Cardiac septum (tissue), 1 donor: ENCODE data around the gene NPFF. TPM values are rescaled to one million over a fixed set of nuclear protein-coding genes. Genes with fewer than 3 reads are reported as not detected.

Experiments used
- DNase-seq: peaks from one replicate; pipeline ENCODE4 v3.0.0-alpha.2; 2020; ENCODE audit warnings: low spot score
- intact Hi-C: fragments of 100-400 bp; cut with DNase I; formaldehyde crosslinking; loops from one replicate; pipeline ENCODE4 v1.14.0; 2022
- total RNA-seq: library from RNA; stranded (reverse); fragmentation: NEBNext Ultra II Directional; extraction: Animal tissue kit (Norgen Biotek cat#: 25700); gene quantifications from one replicate; pipeline ENCODE4 v1.2.1, GENCODE V29; 2021
- donor health status: DM: no; HTN: no; CAD: no.

The NPFF gene
- total RNA-seq, 1 donor from 2014 or later: not detected

DNA sequence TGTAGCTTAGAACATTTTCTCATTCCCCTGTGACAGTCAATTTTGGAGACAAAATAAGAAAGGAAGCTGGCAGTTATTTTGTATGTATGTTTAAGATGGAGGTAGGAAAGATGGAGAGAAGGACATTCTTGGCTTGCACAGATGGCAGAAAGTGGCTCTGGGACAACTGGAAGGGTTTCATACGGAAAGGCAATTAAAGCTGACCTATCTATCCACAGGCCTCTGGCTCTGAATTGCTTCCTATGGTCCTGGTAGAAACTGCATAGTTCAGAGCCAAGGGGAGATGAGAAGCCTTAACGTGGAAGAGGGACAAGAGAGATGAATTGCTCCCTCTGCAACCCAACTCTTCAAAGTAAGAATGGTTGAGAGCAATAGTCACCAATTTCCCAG is 8.0 kb upstream of the NPFF start:
- intact Hi-C loops: no loop called here
- no peak for DNase-seq

DNA sequence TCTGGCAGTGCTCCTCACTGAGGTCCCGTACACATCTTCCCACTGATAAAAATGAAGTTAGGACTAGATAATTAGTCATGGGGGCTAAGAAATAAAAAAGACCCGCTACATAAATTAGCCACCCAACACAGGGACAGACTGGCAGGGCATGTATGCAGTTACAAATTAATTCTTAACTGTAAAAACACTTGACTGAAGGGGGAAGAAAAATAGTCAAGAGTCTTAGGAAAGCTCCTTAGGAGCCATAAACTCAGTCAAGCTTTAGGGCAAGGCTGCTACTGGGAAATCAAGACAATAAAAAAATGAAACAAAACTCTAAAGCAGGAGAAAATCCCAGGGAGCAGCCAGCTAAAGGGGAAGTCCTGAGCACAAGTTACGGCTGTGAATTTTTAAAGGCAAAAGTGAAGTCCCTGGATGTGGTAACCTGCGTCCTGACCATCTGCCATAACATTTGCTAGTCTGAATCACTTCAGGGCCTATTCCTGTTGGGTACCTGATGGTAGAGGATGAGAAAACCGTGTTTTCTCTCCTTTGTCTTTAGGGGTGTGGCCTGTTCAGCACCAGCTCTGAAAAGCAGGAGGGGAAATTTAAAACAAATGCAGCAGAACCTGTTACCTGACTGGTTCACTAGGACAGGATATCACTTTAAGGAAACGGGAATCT is 7.5 kb upstream of the NPFF start:
- DNase-seq: no peak
- intact Hi-C loops: no loop called here

DNA sequence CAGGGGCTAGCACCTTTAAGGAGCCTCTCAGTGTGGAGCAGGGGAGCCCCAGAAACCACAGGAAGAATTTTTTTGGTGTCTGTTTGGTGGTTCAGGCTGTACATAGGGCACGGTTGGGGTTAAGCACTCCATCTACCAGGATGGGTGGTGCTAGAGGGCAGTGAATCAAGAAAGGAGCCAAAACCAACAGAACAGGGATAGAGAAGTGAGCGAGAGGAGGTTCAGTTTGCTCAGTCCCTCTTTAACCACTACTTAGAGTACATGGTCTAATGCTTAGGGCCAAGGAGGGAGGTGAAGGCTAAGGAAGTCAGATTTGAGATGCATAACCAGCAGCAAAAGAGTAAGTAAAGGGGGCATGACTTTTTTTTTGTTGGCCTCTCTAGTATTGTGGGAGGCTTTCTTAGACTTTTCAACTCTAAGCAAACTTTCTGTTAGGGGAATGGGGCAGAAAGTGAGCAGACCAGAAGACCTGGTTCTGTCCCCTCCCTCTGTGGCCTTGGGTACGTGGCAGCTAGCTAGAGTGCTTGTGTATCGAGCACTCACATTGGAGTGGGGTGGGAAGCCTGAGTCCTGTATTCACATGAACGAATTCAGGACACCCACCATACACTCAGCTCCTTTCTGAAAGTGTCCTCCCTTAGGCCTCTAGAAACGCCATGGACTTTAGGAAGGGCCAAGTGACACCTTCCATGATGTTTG is 6.6 kb upstream of the NPFF start:
- intact Hi-C loops: no loop called here
- no peak for DNase-seq

DNA sequence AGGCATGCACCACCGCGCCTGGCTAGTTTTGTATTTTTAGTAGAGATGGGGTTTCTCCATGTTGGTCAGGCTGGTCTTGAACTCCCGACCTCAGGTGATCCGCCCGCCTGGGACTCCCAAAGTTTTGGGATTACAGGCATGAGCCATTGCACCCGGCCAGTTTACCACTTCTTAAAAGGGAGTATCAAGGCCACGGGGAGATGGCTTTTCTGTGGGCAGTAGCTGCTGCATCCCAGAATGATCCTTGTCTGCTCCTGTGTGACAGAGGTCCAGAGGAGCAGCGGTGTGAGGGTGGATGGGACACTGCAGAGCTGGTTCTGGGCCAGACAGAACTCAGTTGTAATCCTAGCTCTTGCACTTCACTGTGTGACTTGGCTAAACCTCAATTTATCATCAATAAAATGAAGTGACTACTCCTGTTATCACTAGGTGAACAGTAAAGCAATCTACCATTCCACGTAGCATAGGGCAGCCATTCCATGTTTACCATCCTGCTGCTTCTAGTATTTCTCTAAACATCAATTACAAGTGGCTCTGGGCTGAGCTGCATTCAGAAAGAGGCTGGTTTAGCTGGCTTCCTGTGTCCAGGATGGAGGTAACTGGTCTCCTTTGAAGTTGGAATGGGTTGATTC is 3.0 kb upstream of the NPFF start:
- DNase-seq: no peak
- intact Hi-C loops: no loop called here

DNA sequence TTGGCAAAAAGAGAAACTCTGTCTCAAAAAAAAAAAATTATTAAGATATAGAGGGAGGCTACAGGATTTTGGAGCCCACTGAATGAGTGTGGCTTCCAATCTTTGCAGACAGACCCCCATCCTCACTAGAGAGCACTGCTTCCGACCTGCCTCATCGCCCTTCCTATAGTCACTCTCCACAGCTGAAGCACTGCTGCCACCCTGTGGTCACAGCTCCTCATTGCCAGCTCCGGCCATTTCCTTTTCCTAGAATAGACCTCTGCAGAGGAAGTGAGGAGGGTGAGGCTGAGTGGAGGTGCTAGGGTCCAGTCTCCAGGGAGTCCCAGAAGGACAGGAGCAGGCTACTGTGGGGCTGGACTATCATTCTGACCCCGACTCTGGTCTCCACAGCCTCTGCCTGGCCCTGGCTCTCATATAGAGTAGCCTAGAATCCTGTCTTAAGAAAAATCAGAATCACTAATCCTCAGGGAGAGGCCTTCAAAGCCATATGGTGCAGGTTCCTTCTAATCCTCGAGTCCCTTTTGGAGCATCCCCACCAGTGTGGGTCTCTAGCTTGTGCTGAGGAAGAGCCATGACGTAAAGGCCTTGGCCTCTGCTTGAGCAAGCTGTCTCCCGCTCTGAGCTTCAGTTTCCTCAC is 1.4 kb upstream of the NPFF start:
- intact Hi-C loops: loop anchor here (2.0 kb wide), 1 partner anchor 156 kb away; no protein-coding TSS in a partner anchor
- DNase-seq: peak; percentile 93

DNA sequence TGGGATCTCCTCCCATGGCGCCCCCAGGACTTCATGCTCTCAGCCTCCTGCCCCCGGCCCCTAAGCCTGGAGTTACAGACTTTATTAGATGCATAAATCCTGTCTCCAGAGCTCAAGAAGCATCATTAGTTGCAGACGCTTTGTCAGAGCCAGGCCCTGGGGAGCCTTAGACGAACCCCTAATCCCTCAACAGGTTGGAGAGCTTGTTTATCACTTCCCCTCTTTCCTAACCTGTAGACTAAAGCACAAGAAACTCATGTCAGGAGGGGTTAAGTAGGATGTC is 260 bp upstream of the NPFF start:
- DNase-seq: no peak
- intact Hi-C loops: no loop called here

DNA sequence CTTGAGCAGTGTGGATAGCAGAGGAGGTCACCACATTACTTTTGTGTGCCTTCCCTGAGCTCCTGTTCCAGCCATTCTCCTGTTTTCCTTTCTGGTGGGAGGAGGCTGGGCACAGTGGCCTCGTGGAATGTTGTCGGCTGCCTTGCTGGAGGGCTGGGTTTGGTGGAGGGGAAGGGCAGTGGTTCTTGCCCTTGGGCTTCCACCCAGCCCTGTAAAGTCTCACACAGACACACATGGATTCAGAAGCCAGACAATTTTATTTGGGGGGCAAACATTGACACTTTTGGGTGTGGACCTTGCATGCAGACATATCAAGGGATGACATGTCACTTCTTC is 866 bp downstream of the NPFF start:
- intact Hi-C loops: no loop called here
- DNase-seq: no peak

DNA sequence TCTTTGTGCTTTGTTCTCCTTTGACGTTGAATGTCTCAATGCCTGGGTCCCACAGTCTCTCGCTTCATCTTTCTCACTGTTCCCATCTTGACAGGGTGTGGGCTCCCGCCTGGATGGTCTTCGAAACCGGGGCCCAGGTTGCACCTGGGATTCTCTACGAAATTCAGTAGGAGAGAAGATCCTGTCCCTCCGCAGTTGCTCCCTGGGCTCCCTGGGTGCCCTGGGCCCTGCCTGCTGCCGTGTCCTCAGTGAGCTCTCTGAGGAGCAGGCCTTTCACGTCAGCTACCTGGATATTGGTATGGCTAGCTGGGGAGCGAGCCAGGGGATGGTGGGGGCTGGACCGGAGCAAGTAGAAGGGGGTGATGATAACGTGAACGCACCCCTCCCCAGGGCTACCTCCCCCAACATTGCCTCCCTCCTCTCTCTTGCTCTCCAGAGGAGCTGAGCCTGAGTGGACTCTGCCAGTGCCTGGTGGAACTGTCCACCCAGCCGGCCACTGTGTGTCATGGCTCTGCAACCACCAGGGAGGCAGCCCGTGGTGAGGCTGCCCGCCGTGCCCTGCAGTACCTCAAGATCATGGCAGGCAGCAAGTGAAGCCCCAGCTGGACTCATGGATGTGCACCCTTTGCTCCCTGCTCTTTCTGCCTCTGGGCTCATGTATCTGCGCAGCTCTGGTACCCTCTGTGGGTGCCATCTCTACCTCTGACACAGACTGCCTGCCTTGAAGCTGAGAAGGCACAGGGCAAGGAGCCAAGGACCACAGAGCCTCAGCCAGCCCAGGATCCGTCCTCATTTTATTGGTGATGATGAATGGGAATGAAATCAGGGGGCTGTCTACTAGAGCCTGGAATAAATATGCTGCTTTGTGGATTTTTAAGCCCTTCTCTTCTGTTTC is 1.5 kb downstream of the NPFF start:
- intact Hi-C loops: no loop called here
- no peak for DNase-seq

DNA sequence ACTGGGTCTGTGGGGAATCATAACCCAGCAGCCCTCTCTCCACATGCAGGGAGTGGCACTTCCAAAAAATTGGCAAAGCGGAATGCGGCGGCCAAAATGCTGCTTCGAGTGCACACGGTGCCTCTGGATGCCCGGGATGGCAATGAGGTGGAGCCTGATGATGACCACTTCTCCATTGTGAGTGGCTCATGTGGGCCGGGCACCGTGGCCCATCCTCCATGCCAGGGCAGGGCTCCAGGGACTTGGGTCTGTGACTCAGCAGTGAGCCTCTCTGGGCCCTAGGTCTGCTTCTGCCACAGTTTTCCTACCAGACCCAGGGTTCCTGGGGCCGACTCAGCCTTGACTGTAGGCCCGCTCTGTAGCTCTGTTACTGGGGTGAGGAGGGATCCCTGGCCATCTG is 2.2 kb downstream of the NPFF start:
- DNase-seq: no peak
- intact Hi-C loops: no loop called here

DNA sequence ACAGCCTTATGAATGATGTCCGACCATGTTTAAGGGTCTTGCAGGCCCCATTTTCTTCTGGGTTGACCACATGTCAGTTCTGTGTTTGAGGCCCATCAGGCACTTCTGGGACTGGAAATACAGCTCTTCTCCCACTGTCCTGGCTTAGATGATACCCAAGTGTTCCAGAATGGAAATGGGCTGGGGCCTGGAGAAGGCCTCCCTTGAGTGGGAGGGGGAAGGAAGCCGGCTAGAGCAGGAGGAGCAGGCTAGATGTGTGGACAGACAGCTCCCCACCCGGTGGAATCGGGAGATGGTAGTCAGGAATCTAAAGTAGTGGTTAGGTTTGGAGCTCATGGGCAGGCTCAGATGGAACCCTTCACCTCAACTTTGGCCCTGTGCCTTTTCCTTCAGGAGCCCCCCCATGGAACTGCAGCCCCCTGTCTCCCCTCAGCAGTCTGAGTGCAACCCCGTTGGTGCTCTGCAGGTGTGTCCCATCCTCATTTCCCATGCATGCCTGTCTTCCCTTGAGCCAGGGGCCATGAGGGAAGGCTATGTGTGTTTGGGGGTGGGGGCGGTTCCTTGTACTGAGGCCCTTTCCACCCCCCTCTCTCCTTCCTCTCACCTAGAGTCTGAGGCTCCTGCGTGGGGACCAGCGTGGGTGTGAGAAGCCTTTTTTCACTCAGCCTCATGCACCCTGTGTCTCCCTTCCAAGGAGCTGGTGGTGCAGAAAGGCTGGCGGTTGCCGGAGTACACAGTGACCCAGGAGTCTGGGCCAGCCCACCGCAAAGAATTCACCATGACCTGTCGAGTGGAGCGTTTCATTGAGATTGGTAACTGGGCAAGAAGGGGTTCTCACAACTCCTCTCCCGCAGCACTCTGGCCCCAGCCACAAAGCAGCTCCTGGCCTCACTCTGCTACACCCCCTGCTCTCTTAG is 3.0 kb downstream of the NPFF start:
- DNase-seq: no peak
- intact Hi-C loops: no loop called here

DNA sequence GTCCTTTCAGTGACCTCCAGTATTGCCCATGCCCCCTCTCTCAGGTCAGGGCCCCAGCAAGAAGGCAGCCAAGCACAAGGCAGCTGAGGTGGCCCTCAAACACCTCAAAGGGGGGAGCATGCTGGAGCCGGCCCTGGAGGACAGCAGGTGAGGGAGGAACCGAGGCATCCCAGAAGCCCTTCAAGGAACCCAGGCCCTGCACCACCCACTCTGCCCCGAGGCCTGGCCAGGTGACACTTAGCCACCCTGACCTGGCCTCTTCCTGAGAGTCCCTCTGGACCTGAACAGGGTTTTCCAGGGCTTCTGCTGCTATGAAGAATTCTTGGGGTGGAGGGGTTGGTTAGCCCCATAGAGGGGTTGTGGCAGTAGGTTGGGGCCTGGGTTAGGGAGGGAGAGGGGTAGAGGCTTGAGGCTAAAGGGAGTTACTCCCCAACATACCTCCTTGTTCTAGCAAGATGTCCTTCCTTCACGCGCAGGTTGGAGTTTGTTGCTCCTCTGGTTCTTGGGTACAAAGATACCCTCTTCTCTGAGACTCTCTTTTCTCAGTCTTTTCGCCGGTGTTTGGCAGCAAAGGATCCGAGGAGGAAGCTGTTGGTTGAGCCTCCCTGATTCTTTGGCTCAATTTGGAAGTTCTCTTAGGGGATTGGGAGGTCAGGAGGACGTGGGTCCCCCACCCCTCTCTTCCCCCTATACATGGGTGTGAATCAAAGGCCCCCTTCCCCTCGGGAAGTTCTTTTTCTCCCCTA is 4.1 kb downstream of the NPFF start:
- no peak for DNase-seq
- intact Hi-C loops: no loop called here

DNA sequence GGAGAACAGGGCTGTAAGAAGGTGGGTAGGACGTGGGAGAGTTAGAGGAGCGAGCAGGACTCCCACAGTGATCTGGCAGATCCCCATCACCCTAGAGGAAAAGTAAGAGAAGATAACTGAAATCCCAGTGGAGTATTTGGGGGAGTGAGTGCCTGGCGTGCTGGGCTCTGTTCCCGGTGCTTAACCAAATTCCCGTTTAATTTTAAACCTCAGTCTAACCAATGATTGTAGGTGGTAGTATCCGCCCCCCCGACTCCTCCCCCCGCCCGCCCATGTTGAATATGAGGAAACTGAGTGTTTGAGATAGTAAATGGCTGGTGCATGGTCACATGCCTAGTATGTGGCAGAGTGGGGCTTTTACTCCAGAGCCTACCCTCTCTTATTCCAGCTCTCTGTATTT is 5.0 kb downstream of the NPFF start:
- DNase-seq: no peak
- intact Hi-C loops: no loop called here

DNA sequence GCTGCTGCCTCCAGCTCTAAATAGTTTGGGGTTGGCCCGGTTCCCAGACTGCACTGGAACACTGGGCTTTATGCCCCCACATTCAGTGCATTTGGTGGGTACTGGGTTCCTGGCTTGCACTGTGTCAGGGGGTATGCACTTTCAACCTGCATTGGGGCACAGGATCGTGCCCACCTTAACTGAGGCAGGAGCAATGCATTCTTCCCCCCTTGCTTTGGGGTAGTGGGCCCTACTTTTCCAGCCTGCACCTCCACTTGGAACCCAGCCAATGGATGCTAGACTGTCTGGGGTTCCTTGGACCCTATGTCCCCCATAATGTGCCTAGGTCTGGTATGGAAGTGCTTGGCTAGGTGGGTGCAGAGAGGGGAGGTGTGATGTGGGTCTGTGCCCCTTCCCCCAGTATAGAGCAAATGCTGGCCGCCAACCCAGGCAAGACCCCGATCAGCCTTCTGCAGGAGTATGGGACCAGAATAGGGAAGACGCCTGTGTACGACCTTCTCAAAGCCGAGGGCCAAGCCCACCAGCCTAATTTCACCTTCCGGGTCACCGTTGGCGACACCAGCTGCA is 5.6 kb downstream of the NPFF start:
- DNase-seq: no peak

DNA sequence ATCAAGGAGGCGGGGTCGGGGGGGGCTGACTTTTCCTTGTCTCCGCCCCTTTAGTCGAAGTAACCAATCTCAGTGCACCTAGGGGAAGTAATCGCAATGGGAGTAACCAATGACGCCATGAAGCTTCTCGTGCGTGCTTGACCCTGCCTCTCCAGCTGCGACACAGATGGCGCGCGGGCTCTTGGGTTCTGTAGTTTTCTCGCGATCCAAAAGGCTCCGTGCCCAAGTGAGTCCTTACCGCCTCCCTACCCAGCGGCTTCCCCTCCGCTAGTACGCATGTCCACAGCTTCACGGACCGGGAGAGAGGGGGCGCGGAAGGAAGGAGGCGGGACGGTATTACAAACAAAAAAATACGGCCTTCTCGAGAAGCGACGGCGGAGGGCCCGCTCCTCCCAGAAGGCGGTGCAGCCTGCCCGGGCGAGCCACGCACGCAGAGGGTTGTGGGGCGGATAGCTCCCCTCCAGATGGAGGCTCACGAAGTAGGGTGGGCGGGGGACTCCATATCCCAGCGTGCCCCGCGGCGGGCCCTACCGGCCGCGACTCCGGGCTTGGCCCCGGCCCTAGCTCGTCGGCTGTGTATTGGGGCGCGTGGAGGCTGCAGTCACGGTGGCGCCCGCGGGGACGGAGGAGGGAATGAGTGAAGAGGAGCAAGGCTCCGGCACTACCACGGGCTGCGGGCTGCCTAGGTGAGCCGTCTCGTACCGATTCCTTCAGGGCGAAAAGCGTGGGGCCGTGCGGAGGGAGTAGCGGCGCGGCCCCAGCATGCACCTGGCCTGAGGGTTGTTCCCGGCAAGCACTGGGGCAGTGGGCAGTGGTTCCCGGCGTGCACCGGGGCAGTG is 6.3 kb downstream of the NPFF start, which contains the start of gene TARBP2:
TSS of gene TARBP2 (plus strand) at position 508 of the 839 bp plus-strand sequence. CDS start at position 634, 126 bp downstream.
- DNase-seq: peak; percentile 99
- intact Hi-C loops: loop anchor here (1.0 kb wide), 1 partner anchor 49 kb away; the partner anchor contains the start of gene PCBP2

More for the DNA sequence above, 5.6 kb downstream of the NPFF start:
- intact Hi-C loops: loop anchor here (1.0 kb wide), 1 partner anchor 49 kb away; the partner anchor contains the start of gene PCBP2

DNA sequence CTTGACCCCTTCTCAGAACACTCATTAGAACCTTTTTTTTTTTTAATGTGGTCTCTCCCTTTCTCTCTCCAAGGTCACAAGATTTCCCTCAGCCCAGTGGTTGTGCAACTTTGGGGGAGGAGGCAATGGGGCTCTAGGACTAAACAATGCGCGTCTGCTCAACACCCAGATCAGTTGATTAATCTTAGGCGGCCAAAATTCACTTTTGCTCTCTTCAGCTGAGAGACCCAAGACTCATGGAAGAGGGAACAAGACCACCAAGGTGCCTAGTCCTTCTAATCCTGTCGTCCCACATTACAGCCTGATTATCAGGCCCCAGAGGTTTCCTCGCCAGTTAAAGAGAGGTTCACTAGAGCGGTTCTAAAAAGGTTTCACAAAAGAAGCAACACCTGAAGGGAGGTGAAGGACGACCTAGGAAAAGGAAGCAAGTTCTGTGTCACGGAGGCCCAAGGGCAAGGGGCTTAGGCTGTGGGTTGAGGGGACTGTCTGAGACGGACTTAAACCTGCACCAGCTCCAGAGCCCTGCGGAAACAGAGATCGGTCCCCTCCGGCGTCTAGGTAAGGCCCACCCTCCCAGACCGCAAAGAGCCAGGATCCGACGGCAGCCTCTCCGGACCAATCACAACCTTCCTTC is 7.0 kb downstream of the NPFF start:
- no peak for DNase-seq
- intact Hi-C loops: no loop called here
